Keratinocyte (primary cell): Measurements from ENCODE around the gene MAP4.

Source experiments
- EZH2 ChIP-seq: IDR thresholded peaks from one replicate; pipeline ENCODE4 v1.6.1; 2012; ENCODE audit warnings: inconsistent platforms, mild to moderate bottlenecking, low read length, moderate library complexity
- TF ChIP-seq, protein P1 (sequence below), 3 experiments: IDR thresholded peaks in 1 of 3; conservative IDR thresholded peaks in 1 of 3; optimal IDR thresholded peaks in 1 of 3; 2 replicates in 2 of 3; 3 replicates in 1 of 3; pipeline versions ENCODE3 to v1.5.1; 2011; ENCODE audit warnings: low read length in 3 of 3, mild to moderate bottlenecking in 3 of 3, moderate library complexity in 2 of 3, control low read depth in 1 of 3, inconsistent platforms in 1 of 3; ENCODE audit not compliant: insufficient read depth in 2 of 3; ENCODE audit errors: extremely low read depth in 1 of 3

DNA sequence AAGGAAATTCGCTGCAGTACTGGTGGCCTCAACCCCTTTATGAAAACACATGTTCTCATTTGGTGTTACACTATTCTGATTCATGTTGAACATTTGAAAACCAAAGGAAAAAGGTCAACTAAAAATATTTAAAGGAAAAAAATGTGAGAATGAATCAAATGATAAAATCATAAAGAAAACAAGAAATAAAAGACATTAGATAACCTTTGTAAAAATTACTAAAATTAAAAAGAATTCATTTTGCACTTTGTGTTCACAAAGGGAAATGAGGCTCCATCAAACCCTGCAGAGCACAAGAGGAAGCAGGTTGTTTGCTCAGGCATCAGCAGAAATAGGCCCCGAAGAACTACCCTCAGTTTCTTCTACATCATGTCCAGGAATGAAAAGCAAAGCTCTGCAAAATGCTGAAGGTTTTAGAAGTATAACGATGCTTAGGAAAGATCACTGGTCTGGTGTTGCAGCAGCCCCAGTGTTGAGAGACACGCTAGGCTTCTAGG, 41.2 kb downstream of the MAP4 start:
- TF ChIP-seq, protein P1, sequence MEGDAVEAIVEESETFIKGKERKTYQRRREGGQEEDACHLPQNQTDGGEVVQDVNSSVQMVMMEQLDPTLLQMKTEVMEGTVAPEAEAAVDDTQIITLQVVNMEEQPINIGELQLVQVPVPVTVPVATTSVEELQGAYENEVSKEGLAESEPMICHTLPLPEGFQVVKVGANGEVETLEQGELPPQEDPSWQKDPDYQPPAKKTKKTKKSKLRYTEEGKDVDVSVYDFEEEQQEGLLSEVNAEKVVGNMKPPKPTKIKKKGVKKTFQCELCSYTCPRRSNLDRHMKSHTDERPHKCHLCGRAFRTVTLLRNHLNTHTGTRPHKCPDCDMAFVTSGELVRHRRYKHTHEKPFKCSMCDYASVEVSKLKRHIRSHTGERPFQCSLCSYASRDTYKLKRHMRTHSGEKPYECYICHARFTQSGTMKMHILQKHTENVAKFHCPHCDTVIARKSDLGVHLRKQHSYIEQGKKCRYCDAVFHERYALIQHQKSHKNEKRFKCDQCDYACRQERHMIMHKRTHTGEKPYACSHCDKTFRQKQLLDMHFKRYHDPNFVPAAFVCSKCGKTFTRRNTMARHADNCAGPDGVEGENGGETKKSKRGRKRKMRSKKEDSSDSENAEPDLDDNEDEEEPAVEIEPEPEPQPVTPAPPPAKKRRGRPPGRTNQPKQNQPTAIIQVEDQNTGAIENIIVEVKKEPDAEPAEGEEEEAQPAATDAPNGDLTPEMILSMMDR (optimal IDR thresholded peaks at IDR 0.05 in 1 of 3, IDR thresholded peaks at IDR 0.05 in 1 of 3, conservative IDR thresholded peaks at IDR 0.05 in 1 of 3; ENCODE audit: extremely low read depth in 1 of 3, insufficient read depth in 2 of 3, low read length in 3 of 3) = no peak
- no peak for TF ChIP-seq EZH2
